Vagina (tissue), 2 donors: ENCODE data around the gene ZNF331. TPM values are rescaled to one million over a fixed set of nuclear protein-coding genes. Genes with fewer than 3 reads are reported as not detected.

Experiments
- DNase-seq, 2 donors: peaks; one replicate each; pipeline ENCODE4 v3.0.0-alpha.2; 2017; ENCODE audit errors: extremely low spot score in 2 of 2
- H3K27ac ChIP-seq: fragments of 200-600 bp; sonication (generic); one replicate; pipeline ENCODE4 v1.5.1; 2019
- H3K27me3 ChIP-seq: fragments of 200-600 bp; sonication (generic); one replicate; pipeline ENCODE4 v1.5.1; 2019
- H3K36me3 ChIP-seq, 2 donors: fragments of 200-600 bp; sonication (generic); one replicate each; pipeline ENCODE4 v1.5.1; 2017 to 2019
- H3K4me1 ChIP-seq: fragments of 200-600 bp; sonication (generic); one replicate; pipeline ENCODE4 v1.5.1; 2019
- H3K4me3 ChIP-seq, 2 donors: fragments of 200-600 bp; sonication (generic); 1 replicate in 1 of 2; 2 replicates in 1 of 2; pipeline ENCODE4 v1.5.1; 2016 to 2019
- H3K9me3 ChIP-seq: fragments of 200-600 bp; sonication (generic); one replicate; pipeline ENCODE4 v1.5.1; 2019
- CTCF ChIP-seq, 3 experiments: fragments of 450-650 bp in 2 of 3; fragments of 200-600 bp in 1 of 3; sonication (generic) in 1 of 3; IDR thresholded peaks; one replicate each; pipeline ENCODE4 v1.5.1; 2017 to 2019; ENCODE audit warnings: antibody characterized with exemption in 3 of 3, mild to moderate bottlenecking in 2 of 3, moderate library complexity in 2 of 3
- POLR2A ChIP-seq, 2 donors: fragments of 450-650 bp; IDR thresholded peaks; one replicate each; pipeline ENCODE4 v1.6.1; 2017; ENCODE audit warnings: antibody characterized with exemption in 2 of 2, mild to moderate bottlenecking in 2 of 2, moderate library complexity in 2 of 2
- POLR2AphosphoS5 ChIP-seq, 2 donors: sonication (generic); formaldehyde crosslinking; IDR thresholded peaks; one replicate each; pipeline ENCODE4 v1.9.0; 2017; ENCODE audit warnings: antibody characterized with exemption in 2 of 2, mild to moderate bottlenecking in 2 of 2, low read depth in 1 of 2; ENCODE audit not compliant: insufficient read depth in 1 of 2
- intact Hi-C: fragments of 100-400 bp; cut with DNase I; formaldehyde crosslinking; loops from one replicate; pipeline ENCODE4 v1.15.1; 2023
- total RNA-seq: library from RNA; depleted of rRNA; stranded (reverse); fragments of >200 nt; gene quantifications from one replicate; pipeline ENCODE4 v1.2.3, GENCODE V29; 2016

Gene ZNF331
- total RNA-seq, 1 donor from 2014 or later = 72.7 TPM

DNA sequence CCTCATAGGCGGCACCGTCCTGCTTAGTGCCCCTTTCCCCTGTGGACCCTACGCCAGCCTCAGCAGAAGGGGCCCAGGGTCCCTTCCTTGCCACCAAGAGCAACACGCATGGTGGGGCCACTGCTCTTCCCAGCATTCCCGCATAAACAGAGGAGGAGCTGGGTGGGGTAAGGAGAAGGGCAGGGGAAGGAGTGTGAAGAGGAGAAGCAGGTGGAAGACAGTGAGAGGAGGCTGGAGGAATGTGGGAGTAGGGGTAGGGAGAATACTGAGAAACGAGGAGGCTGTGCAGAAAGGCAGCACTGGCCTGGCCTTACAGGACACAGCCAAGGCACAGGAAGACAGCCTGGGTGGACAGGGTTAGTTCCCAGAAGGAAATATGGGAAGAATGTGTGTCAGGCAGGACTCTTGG lies 43.9 kb downstream of the ZNF331 start:
- DNase-seq = no peak
- peaks cover under 1 to 22% of the 10 kb centered on the region in 2 donors for H3K36me3 ChIP-seq
- peaks cover 2% of the 10 kb centered on the region for H3K9me3 ChIP-seq
- H3K27ac ChIP-seq = no peak overlapping the region
- no peak for TF ChIP-seq POLR2AphosphoS5 (IDR thresholded peaks at IDR 0.05; ENCODE audit: insufficient read depth in 1 of 2, low read depth in 1 of 2)
- TF ChIP-seq CTCF (IDR thresholded peaks at IDR 0.05) = no peak
- TF ChIP-seq POLR2A (IDR thresholded peaks at IDR 0.05) = no peak
- intact Hi-C loops = no loop called here
- no peaks in the 10 kb centered on the region for H3K27me3 ChIP-seq
- no peaks in the 10 kb centered on the region for H3K4me1 ChIP-seq
- H3K4me3 ChIP-seq = no peak overlapping the region

DNA sequence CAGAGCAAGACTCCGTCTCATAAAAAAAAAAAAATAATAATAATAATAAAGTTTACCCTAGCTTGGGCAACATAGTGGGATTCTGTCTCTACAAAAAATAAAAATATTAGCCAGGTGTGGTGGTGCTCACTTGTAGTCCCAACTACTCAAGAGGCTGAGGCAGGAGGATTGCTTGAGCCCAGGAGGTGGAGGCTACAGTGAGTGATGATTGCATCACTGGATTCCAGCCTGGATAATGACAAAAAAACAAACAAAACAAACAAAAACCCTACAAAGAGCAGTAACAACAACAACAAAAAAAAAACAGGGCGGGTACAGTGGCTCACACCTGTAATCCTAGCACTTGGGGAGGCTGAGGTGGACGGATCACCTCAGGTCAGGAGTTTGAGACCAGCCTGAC lies 45.2 kb downstream of the ZNF331 start:
- H3K36me3 ChIP-seq = peaks cover 0 to 10% of the 10 kb centered on the region in 2 donors
- H3K9me3 ChIP-seq = no peaks in the 10 kb centered on the region
- TF ChIP-seq CTCF (IDR thresholded peaks at IDR 0.05) (no peak), POLR2A (IDR thresholded peaks at IDR 0.05) (no peak), POLR2AphosphoS5 (IDR thresholded peaks at IDR 0.05; ENCODE audit: insufficient read depth in 1 of 2, low read depth in 1 of 2) (no peak)
- no peak overlapping the region for H3K27ac ChIP-seq
- H3K4me1 ChIP-seq = no peaks in the 10 kb centered on the region
- H3K4me3 ChIP-seq = no peak overlapping the region
- DNase-seq = no peak
- no peaks in the 10 kb centered on the region for H3K27me3 ChIP-seq
- intact Hi-C loops = no loop called here

DNA sequence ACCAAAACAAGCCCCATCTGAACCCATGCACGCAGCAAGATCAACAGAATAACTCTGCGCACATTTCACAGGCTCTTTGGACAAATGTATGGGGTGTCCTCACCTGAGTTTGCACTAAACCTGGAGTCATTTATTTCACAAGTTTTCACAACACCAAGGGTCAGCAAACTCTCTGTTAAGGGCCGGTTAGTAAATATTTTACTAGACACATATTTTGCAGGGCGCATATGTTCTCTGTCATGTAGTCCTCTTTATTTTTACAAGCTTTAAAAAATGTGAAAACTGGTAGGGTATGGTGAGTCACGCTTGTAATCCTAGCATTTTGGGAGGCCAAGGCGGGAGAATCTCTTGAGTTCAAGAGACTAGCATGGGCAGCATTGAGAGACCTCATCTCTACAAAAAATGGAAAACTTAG lies 48.3 kb downstream of the ZNF331 start:
- Histone ChIP-seq H3K27ac (no peak overlapping the region), H3K36me3 (no peaks in the 10 kb centered on the region), H3K27me3 (no peaks in the 10 kb centered on the region), H3K9me3 (no peaks in the 10 kb centered on the region), H3K4me3 (no peak overlapping the region), H3K4me1 (no peaks in the 10 kb centered on the region)
- intact Hi-C loops = no loop called here
- no peak for DNase-seq
- TF ChIP-seq POLR2AphosphoS5 (IDR thresholded peaks at IDR 0.05; ENCODE audit: insufficient read depth in 1 of 2, low read depth in 1 of 2) (no peak), CTCF (IDR thresholded peaks at IDR 0.05) (no peak), POLR2A (IDR thresholded peaks at IDR 0.05) (no peak)

DNA sequence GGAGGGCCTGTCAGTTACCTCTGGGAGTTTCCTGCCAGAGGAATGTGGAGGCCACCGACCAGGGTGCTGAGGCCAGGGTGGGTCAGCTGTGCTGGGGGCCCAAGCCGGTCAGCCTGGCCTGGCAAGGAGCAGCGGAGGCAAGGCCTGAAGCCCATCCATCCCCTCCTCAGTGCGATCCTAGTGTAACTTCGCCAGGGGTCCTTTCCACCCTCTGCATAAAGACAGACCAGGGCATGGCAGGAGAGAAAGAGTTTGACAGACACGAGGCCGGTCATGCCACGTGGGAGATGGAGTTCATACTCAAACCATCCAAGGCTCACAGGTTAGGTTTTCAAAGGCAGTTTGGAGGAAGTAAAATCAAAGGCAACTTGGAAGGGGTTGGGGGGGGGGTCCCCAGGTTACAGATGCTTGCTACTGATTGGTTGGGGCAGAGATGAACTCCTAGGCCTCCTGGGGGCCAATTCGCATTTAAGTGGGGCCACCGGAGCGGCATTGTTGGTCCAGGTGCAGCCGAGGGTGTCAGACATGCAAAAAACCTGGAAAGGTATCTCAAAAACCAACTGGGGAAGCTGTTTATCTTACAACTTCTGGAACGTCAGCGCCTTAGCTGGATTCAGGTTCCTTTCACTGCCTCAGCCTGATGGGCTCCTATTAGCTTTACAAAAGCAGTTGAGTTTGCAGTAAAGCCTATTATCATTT lies 57.0 kb downstream of the ZNF331 start:
- H3K4me1 ChIP-seq = no peaks in the 10 kb centered on the region
- H3K36me3 ChIP-seq = no peaks in the 10 kb centered on the region
- no peak for TF ChIP-seq CTCF (IDR thresholded peaks at IDR 0.05)
- no peak for TF ChIP-seq POLR2AphosphoS5 (IDR thresholded peaks at IDR 0.05; ENCODE audit: insufficient read depth in 1 of 2, low read depth in 1 of 2)
- TF ChIP-seq POLR2A (IDR thresholded peaks at IDR 0.05) = no peak
- no peaks in the 10 kb centered on the region for H3K9me3 ChIP-seq
- no peak overlapping the region for H3K4me3 ChIP-seq
- H3K27me3 ChIP-seq = no peaks in the 10 kb centered on the region
- no peak for DNase-seq
- no peak overlapping the region for H3K27ac ChIP-seq
- intact Hi-C loops = no loop called here

- TF ChIP-seq POLR2A (IDR thresholded peaks at IDR 0.05) (no peak), CTCF (IDR thresholded peaks at IDR 0.05) (no peak), POLR2AphosphoS5 (IDR thresholded peaks at IDR 0.05; ENCODE audit: insufficient read depth in 1 of 2, low read depth in 1 of 2) (no peak)
- Histone ChIP-seq H3K4me1 (no peaks in the 10 kb centered on the region), H3K27ac (no peak overlapping the region), H3K9me3 (no peaks in the 10 kb centered on the region), H3K36me3 (no peaks in the 10 kb centered on the region), H3K4me3 (no peak overlapping the region), H3K27me3 (no peaks in the 10 kb centered on the region)
- no peak for DNase-seq
- intact Hi-C loops = no loop called here
Measured at GRCh38 chr19:53595510-53595867, 57.5 kb downstream of the ZNF331 start.
